Measurements from ENCODE around the gene NXPE1.
"Not testable (repeated sequence)": the region's sequence is repeated elsewhere in the genome, so short reads cannot be mapped to it uniquely, and the experiment has no call there.

The NXPE1 gene

GRCh38 chr11:114559425-114560310 is at the start of gene NXPE1:
Gene NXPE1 (minus strand): TSS chr11:114559881. CDS start chr11:114551201, 8,680 bp downstream.
- H3K27me3 ChIP-seq (replicated peaks; ENCODE audit: control insufficient read depth, insufficient read depth, low read length): no peaks in the 10 kb centered on the region
- no peaks in the 10 kb centered on the region for H3K36me3 ChIP-seq (ENCODE audit: control insufficient read depth, insufficient read depth, low read length, severe bottlenecking)
- DNase-seq (ENCODE audit: low read depth): no peak
- H3K9ac ChIP-seq (ENCODE audit: low read length): no peak within 1 kb of the TSS
- H3K9me3 ChIP-seq (ENCODE audit: control insufficient read depth, low read length): no peaks in the 10 kb centered on the region
- H3K4me3 ChIP-seq (ENCODE audit: low read length): no peak within 1 kb of the TSS
- peaks cover 21% of the 10 kb centered on the region for H3K4me1 ChIP-seq (ENCODE audit: control insufficient read depth, insufficient read depth, low read length)

- Histone ChIP-seq H3K4me1 (ENCODE audit: control insufficient read depth, insufficient read depth, low read length) (no peaks in the 10 kb centered on the region), H3K9me3 (ENCODE audit: control insufficient read depth, low read length) (no peaks in the 10 kb centered on the region), H3K27me3 (replicated peaks; ENCODE audit: control insufficient read depth, insufficient read depth, low read length) (no peaks in the 10 kb centered on the region), H3K4me3 (ENCODE audit: low read length) (no peak overlapping the region), H3K36me3 (ENCODE audit: control insufficient read depth, insufficient read depth, low read length, severe bottlenecking) (no peaks in the 10 kb centered on the region), H3K9ac (ENCODE audit: low read length) (no peak overlapping the region)
- no peak for DNase-seq (ENCODE audit: low read depth)
These were observed 49.7 kb upstream of the NXPE1 start for GRCh38 chr11:114609429-114609828.

GRCh38 chr11:114608605-114609004 is 48.9 kb upstream of the NXPE1 start:
- H3K27me3 ChIP-seq (replicated peaks; ENCODE audit: control insufficient read depth, insufficient read depth, low read length); H3K9ac ChIP-seq (ENCODE audit: low read length); H3K36me3 ChIP-seq (ENCODE audit: control insufficient read depth, insufficient read depth, low read length, severe bottlenecking); H3K4me3 ChIP-seq (ENCODE audit: low read length); H3K4me1 ChIP-seq (ENCODE audit: control insufficient read depth, insufficient read depth, low read length); DNase-seq (ENCODE audit: low read depth); H3K9me3 ChIP-seq (ENCODE audit: control insufficient read depth, low read length): not testable (repeated sequence)

- H3K9me3 ChIP-seq (ENCODE audit: control insufficient read depth, low read length): no peaks in the 10 kb centered on the region
- DNase-seq (ENCODE audit: low read depth): no peak
These were observed 48.2 kb upstream of the NXPE1 start for GRCh38 chr11:114607753-114608459.

DNA sequence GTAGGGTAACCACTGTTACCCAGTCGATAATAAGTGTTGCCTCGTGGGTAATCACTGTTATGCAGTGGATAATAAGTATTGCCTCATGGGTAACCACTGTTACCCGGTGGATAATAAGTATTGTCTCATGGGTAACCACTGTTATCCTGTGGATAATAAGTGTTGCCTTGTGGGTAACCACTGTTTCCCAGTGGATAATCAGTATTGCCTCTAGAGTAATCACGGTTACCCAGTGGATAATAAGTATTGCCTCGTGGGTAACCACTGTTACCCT is 47.1 kb upstream of the NXPE1 start:
- H3K27me3 ChIP-seq (replicated peaks; ENCODE audit: control insufficient read depth, insufficient read depth, low read length); H3K9ac ChIP-seq (ENCODE audit: low read length); H3K4me3 ChIP-seq (ENCODE audit: low read length); H3K9me3 ChIP-seq (ENCODE audit: control insufficient read depth, low read length); DNase-seq (ENCODE audit: low read depth); H3K4me1 ChIP-seq (ENCODE audit: control insufficient read depth, insufficient read depth, low read length); H3K36me3 ChIP-seq (ENCODE audit: control insufficient read depth, insufficient read depth, low read length, severe bottlenecking): not testable (repeated sequence)

More at GRCh38 chr11:114607753-114608459, 48.2 kb upstream of the NXPE1 start:
- H3K27me3 ChIP-seq (replicated peaks; ENCODE audit: control insufficient read depth, insufficient read depth, low read length): no peaks in the 10 kb centered on the region
- H3K4me1 ChIP-seq (ENCODE audit: control insufficient read depth, insufficient read depth, low read length): no peaks in the 10 kb centered on the region
- no peak overlapping the region for H3K4me3 ChIP-seq (ENCODE audit: low read length)
- H3K9ac ChIP-seq (ENCODE audit: low read length): no peak overlapping the region
- H3K36me3 ChIP-seq (ENCODE audit: control insufficient read depth, insufficient read depth, low read length, severe bottlenecking): no peaks in the 10 kb centered on the region

DNA sequence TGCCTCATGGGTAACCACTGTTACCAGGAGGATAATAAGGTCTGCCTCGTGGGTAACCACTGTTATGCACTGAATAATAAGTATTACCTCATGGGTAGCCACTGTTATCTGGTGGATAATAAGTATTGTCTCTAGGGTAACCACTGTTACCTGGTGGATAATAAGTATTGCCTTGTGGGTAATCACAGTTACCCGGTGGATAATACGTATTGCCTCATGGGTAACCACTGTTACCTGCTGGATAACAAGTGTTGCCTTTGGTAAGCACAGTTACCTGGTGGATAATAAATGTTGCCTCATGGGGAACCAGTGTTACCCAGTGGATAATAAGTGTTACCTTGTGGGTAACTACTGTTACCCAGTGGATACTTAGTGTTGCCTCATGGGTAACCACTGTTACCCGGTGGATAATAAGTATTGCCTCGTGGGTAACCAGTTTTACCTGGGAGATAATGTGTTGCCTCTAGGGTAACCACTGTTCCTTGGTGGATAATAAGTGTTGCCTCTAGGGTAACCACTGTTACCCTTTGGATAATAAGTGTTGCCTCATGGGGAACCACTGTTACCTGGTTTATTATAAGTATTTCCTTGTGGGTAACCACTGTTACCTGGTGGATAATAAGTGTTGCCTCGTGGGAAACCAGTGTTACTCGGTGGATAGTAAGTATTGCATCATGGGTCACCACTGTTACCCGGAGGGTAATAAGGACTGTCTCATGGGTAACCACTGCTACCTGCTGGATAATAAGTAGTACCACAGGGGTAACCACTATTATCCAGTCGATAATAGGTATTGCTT is 46.5 kb upstream of the NXPE1 start:
- no peak overlapping the region for H3K9ac ChIP-seq (ENCODE audit: low read length)
- H3K4me1 ChIP-seq (ENCODE audit: control insufficient read depth, insufficient read depth, low read length): no peaks in the 10 kb centered on the region
- H3K36me3 ChIP-seq (ENCODE audit: control insufficient read depth, insufficient read depth, low read length, severe bottlenecking): no peaks in the 10 kb centered on the region
- no peaks in the 10 kb centered on the region for H3K27me3 ChIP-seq (replicated peaks; ENCODE audit: control insufficient read depth, insufficient read depth, low read length)
- H3K9me3 ChIP-seq (ENCODE audit: control insufficient read depth, low read length): no peaks in the 10 kb centered on the region
- no peak overlapping the region for H3K4me3 ChIP-seq (ENCODE audit: low read length)
- peak; percentile 15 for DNase-seq (ENCODE audit: low read depth)

DNA sequence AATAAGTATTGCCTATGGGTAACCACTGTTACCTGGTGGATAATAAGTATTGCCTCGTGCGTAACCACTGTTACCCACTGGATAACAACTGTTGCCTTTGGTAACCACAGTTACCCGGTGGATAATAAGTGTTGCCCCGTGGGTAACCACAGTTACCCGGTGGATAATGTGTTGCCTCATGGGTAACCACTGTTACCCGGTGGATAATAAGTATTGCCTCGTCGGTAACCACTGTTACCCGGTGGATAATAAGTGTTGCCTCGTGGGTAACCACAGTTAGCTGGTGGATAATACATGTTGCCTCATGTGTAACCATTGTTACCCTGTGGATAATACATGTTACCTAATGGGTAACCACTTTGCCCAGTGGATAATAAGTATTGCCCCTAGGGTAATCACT is 45.7 kb upstream of the NXPE1 start:
- Histone ChIP-seq H3K9me3 (ENCODE audit: control insufficient read depth, low read length) (no peaks in the 10 kb centered on the region), H3K36me3 (ENCODE audit: control insufficient read depth, insufficient read depth, low read length, severe bottlenecking) (no peaks in the 10 kb centered on the region), H3K4me3 (ENCODE audit: low read length) (no peak overlapping the region), H3K27me3 (replicated peaks; ENCODE audit: control insufficient read depth, insufficient read depth, low read length) (no peaks in the 10 kb centered on the region), H3K4me1 (ENCODE audit: control insufficient read depth, insufficient read depth, low read length) (no peaks in the 10 kb centered on the region), H3K9ac (ENCODE audit: low read length) (no peak overlapping the region)
- DNase-seq (ENCODE audit: low read depth): no peak

DNA sequence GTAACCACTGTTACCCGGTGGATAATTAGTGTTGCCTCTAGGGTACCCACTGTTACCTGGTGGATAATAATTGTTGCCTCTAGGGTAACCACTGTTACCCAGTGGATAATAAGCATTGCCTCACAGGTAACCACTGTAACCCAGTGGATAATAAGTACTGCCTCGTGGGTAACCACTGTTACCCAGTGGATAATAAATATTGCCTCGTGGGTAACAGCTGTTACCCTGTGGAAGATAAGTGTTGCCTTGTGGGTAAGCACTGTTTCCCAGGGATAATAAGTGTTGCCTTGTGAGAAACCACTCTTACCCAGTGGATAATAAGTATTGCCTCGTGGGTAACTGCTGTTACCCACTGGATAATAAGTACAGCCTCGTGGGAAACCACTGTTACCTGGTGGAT is 45.2 kb upstream of the NXPE1 start:
- Histone ChIP-seq H3K36me3 (ENCODE audit: control insufficient read depth, insufficient read depth, low read length, severe bottlenecking) (no peaks in the 10 kb centered on the region), H3K9me3 (ENCODE audit: control insufficient read depth, low read length) (no peaks in the 10 kb centered on the region), H3K9ac (ENCODE audit: low read length) (no peak overlapping the region), H3K4me3 (ENCODE audit: low read length) (no peak overlapping the region), H3K27me3 (replicated peaks; ENCODE audit: control insufficient read depth, insufficient read depth, low read length) (no peaks in the 10 kb centered on the region), H3K4me1 (ENCODE audit: control insufficient read depth, insufficient read depth, low read length) (no peaks in the 10 kb centered on the region)
- no peak for DNase-seq (ENCODE audit: low read depth)

DNA sequence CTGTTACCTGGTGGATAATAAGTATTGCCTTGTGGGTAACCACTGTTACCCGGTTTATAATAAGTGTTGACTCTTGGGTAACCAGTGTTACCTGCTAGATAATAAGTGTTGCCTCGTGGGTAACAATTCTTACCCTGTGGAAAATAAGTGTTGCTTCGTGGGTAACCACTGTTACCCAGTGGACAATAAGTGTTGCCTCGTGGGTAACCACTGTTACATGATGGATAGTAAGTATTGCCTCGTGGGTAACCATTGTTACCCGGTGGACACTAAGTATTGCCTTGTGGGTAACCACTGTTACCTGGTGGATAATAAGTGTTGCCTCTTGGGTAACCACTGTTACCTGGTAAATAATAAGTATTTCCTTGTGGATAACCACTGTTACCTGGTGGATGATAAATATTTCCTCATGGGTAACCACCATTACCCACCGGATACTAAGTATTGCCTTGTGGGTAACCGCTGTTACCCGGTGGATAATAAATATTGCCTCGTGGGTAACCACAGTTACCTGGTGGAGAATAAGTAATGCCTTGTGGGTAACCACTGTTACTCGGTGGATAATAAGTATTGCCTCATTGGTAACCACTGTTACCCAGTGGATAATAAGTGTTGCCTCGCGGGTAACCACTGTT is 44.6 kb upstream of the NXPE1 start:
- Histone ChIP-seq H3K36me3 (ENCODE audit: control insufficient read depth, insufficient read depth, low read length, severe bottlenecking) (no peaks in the 10 kb centered on the region), H3K4me3 (ENCODE audit: low read length) (no peak overlapping the region), H3K9ac (ENCODE audit: low read length) (no peak overlapping the region), H3K27me3 (replicated peaks; ENCODE audit: control insufficient read depth, insufficient read depth, low read length) (no peaks in the 10 kb centered on the region), H3K9me3 (ENCODE audit: control insufficient read depth, low read length) (no peaks in the 10 kb centered on the region), H3K4me1 (ENCODE audit: control insufficient read depth, insufficient read depth, low read length) (no peaks in the 10 kb centered on the region)
- DNase-seq (ENCODE audit: low read depth): no peak

DNA sequence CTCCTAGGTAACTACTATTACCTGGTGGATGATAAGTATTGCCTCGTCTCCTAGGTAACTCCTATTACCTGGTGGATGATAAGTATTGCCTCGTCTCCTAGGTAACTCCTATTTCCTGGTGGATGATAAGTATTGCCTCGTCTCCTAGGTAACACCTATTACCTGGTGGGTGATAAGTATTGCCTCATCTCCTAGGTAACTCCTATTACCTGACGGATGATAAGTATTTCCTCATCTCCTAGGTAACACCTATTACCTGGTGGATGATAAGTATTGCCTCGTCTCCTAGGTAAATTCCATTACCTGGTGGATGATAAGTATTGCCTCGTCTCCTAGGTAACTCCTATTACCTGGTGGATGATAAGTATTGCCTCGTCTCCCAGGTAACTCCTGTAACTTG is 43.5 kb upstream of the NXPE1 start:
- H3K9me3 ChIP-seq (ENCODE audit: control insufficient read depth, low read length); H3K4me3 ChIP-seq (ENCODE audit: low read length); DNase-seq (ENCODE audit: low read depth); H3K36me3 ChIP-seq (ENCODE audit: control insufficient read depth, insufficient read depth, low read length, severe bottlenecking); H3K27me3 ChIP-seq (replicated peaks; ENCODE audit: control insufficient read depth, insufficient read depth, low read length); H3K4me1 ChIP-seq (ENCODE audit: control insufficient read depth, insufficient read depth, low read length); H3K9ac ChIP-seq (ENCODE audit: low read length): not testable (repeated sequence)

GRCh38 chr11:114598461-114598860 is 38.8 kb upstream of the NXPE1 start:
- Histone ChIP-seq H3K9me3 (ENCODE audit: control insufficient read depth, low read length) (no peaks in the 10 kb centered on the region), H3K27me3 (replicated peaks; ENCODE audit: control insufficient read depth, insufficient read depth, low read length) (no peaks in the 10 kb centered on the region), H3K4me3 (ENCODE audit: low read length) (no peak overlapping the region), H3K36me3 (ENCODE audit: control insufficient read depth, insufficient read depth, low read length, severe bottlenecking) (no peaks in the 10 kb centered on the region), H3K4me1 (ENCODE audit: control insufficient read depth, insufficient read depth, low read length) (no peaks in the 10 kb centered on the region), H3K9ac (ENCODE audit: low read length) (no peak overlapping the region)
- no peak for DNase-seq (ENCODE audit: low read depth)

All from adipocyte (in vitro differentiated cells).